HG03342 (cell line): ENCODE results near the gene HES1.
"Not testable (repeated sequence)": the region's sequence is repeated elsewhere in the genome, so short reads cannot be mapped to it uniquely, and the experiment has no call there.

Source experiments
- ATAC-seq: cut with Tn5 transposase; IDR thresholded peaks from one replicate; pipeline ENCODE4 v1.9.1; 2021; ENCODE audit warnings: mild to moderate bottlenecking, moderate library complexity; ENCODE audit not compliant: unreplicated experiment

The HES1 gene

GRCh38 chr3:194124193-194124592 is 11.8 kb upstream of the HES1 start:
- ATAC-seq = no peak

- no peak for ATAC-seq
These were observed 10.5 kb upstream of the HES1 start for GRCh38 chr3:194125442-194125841.

DNA sequence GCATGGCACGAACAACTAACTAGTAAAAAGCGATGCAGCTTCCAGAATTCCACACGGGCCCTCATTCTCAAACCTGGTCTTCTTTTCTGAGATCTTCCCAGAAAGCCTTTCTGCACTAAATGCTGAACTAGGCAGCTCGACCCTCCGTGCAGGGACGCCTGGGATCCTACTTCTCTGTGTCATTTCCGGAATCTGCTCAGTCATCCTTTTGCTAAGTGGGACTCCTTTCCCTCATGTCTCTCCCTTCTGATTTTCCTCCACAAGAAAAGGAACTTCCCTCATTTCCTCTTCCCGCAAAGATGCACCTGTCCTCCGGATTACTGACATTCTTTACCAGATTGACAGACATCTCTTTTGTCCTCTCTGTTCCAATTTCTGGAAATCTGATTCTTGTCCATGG is 9.2 kb upstream of the HES1 start:
- no peak for ATAC-seq

DNA sequence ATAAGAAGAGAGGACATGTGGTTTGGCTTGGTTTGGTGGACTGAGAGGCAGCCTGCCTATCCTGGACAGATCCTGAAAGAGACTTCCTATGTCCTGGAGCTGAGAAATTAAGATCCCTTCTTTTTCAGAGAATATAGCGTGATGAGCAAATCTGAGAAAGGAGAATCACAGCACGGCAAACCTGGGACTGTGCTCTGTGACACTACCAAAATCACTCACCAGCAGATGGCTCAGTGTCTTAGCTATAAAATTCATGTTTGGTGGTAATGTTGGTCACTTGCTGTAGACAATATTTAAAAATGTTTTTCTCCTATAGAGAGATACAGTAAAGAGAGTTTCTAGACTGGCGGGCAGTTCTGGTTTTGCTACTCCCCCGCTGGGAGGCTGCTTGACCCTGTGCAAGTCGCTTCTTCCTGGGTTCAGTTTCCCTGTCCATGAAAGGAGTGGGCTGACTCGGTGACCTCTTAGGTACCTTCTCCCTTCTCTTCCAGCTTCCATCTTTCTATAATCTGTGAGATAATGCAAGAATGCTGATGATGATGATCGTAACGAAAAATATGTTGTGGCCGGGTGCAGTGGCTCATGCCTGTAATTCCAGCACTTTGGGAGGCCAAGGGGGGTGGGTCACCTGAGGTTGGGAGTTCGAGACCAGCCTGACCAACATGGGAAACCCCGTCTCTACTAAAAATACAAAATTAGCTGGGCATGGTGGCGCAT is 7.6 kb upstream of the HES1 start:
- no peak for ATAC-seq

DNA sequence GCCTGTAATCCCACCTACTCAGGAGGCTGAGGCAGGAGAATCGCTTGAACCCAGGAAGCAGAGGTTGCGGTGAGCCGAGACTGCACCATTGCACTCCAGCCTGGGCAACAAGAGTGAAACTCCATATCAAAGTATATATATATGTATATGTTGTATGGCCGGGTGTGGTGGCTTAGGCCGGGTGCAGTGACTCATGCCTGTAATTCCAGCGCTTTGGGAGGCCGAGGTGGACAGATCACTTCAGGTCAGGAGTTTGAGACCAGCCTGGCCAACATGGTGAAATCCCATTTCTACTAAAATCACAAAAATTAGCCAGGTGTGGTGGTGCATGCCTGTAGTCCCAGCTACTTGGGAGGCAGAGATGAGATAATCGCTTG is 7.0 kb upstream of the HES1 start:
- not testable (repeated sequence) for ATAC-seq

- ATAC-seq = no peak
These were observed 6.3 kb upstream of the HES1 start for GRCh38 chr3:194129581-194130133.

DNA sequence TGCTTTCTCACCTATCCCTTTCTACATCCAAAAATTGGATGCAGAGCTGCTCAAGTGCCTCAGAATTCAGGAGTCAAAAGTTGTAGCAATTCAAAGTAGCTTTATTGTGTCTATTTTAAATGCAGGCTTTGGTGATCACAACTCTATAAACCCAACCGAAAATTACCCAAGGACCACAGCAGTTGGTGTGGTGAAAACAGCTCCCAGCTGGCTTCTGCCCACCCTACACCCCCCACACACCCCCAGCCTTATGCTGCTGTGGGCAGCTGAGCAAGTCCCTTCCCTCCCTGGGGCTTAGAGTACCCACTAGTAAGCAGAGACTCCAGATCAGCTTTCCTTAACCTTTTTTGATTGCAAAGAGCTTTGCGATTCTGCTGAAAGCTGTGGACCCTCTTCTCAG is 5.8 kb upstream of the HES1 start:
- ATAC-seq = no peak

DNA sequence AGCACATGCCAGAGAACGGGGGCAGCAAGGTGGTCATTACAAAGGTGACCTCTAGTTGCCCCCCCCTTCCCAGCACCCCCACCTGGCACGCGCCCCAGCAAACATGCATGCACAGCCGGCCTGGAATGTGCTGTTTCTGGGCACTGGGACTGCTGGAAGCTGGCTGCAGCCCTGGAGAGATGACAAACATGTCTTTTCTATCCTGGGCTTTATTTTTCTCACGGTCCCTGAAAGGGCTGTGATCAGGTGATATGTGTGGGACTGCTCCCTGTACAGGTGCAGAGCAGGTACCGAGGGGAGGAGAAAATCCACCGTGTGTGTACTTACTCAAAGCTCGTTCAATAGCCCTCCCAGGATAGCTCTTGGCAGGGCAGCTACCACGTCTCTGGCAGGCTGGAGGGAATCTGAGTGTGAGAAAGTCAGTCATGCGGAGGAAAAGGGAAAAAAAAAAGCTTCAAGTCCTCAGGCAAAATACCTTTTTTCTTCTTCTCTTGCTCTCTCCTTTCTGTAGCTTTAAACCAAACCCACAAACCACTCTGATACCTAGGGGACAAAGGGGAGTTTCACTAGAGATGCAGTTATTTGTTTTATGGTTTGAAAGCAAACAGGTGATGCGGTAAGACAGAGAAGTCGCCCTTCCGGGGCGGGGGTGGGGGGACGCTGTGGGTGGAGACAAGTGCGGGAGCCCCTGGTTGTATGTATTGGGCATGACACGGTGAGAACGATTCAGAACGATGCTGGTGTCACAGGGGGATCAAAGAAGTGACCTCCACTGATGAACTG is 5.0 kb upstream of the HES1 start:
- ATAC-seq = peak; percentile 42

- ATAC-seq = no peak
These were observed 3.3 kb upstream of the HES1 start for GRCh38 chr3:194132465-194133286.

GRCh38 chr3:194133661-194134230 is 2.2 kb upstream of the HES1 start:
- no peak for ATAC-seq

GRCh38 chr3:194134231-194134756 is 1.7 kb upstream of the HES1 start:
- ATAC-seq = peak; percentile 18

DNA sequence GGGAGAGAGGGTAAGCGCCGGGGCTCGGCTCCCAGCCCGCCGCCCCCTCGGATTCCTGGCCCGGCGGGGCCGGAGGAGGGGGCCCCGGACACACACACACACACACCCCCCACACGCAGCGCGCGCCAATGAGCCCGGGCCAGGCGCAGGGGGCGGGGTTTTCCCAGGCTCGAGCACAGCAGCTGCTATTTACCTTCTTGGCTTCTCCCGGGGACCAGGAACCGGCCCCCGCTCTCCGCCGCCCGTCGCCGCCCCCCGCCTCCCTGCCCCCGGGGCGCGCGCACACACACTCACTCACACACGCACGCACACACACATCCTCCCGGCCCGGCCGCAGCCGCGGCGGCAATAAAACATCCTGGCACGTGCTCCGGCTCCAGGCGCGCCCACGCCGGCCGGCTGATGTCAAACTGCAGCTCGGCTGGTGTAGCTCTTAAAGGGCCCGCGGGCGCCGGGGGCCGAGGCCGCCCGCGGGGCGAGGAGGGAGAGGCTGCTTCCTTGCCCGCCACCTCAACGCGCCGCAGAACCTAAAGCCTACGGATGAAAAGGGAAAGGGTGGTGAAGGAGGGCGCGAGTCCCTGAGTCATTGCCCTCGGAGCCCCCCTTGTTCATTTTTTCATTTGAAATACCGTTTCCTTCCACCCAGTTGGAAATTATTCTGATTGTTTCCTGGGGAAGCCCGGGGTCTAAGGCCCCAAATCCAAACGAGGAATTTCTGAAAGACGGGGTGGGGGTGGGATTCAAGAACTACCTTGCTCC is 1.0 kb upstream of the HES1 start:
- peak; percentile 37 for ATAC-seq

DNA sequence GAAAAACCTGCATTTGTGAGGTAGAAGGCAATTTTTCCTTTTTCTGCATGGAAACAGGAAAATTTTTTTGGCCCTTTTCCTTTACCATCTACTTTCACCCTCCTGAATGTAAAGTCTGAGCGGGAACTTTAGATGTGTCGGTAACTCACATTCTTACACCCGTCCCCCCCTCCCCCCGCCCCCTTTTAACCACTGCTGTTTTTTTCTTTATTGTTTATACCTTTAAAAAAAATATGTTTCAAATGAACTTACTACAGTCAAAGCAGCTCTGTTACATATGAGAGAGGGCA is 487 bp upstream of the HES1 start:
- ATAC-seq = no peak

GRCh38 chr3:194136519-194137007 is 615 bp downstream of the HES1 start:
- ATAC-seq = no peak

- ATAC-seq = no peak
These were observed 1.1 kb downstream of the HES1 start for GRCh38 chr3:194137008-194137505.

DNA sequence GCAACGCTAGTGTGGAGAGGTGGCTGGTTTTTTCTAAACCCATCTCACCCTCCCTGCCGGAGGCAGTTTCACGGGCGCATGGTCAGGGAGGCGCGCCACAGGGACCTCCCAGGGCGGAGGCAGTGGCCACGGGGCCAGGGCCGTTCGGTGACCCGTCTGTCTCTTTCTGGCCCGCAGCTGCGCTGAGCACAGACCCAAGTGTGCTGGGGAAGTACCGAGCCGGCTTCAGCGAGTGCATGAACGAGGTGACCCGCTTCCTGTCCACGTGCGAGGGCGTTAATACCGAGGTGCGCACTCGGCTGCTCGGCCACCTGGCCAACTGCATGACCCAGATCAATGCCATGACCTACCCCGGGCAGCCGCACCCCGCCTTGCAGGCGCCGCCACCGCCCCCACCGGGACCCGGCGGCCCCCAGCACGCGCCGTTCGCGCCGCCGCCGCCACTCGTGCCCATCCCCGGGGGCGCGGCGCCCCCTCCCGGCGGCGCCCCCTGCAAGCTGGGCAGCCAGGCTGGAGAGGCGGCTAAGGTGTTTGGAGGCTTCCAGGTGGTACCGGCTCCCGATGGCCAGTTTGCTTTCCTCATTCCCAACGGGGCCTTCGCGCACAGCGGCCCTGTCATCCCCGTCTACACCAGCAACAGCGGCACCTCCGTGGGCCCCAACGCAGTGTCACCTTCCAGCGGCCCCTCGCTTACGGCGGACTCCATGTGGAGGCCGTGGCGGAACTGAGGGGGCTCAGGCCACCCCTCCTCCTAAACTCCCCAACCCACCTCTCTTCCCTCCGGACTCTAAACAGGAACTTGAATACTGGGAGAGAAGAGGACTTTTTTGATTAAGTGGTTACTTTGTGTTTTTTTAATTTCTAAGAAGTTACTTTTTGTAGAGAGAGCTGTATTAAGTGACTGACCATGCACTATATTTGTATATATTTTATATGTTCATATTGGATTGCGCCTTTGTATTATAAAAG is 1.8 kb downstream of the HES1 start:
- ATAC-seq = peak; percentile 31

DNA sequence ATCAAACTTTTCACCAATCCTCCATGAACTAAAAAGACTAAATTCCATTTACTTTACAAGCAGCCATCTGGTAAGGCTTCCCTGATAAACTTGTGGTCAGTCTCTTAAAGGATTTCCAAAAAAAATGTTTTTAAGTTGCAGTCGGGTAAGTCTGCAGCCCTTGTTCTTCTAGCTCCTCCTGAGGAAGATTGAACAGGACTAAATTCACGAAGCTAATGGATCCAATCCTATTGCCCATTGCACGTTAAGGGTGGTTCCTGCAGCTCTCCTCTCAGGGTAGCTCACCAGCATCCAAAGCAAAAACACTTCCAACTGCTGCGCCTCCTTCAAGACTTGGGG is 2.8 kb downstream of the HES1 start:
- ATAC-seq = no peak

GRCh38 chr3:194139071-194139813 is 3.3 kb downstream of the HES1 start:
- ATAC-seq = no peak
